A673 (cell line): ENCODE results near the gene ACOT8. TPM values are rescaled to one million over a fixed set of nuclear protein-coding genes. Genes with fewer than 3 reads are reported as not detected.

Experiments
- BruUV-seq: library from RNA; stranded (reverse); fragments of 400-500 nt; replicated peaks from 2 replicates; lab custom pipeline; 2021; lab: Mats Ljungman, UMichigan
- CTCF ChIA-PET: fragments of 300-600 bp; sonication (Branson Sonifier 250); formaldehyde crosslinking; loops from one replicate; lab custom pipeline; 2022; ENCODE audit warnings: antibody characterized with exemption; lab: Charles Lee
- POLR2A ChIA-PET: fragments of 300-600 bp; sonication (Branson Sonifier 250); formaldehyde crosslinking; loops from one replicate; lab custom pipeline; 2022; ENCODE audit warnings: antibody characterized with exemption; ENCODE audit not compliant: low non-redundant PET; lab: Charles Lee
- DNase-seq: peaks from one replicate; pipeline ENCODE4 v3.0.0-alpha.2; 2015; ENCODE audit warnings: low spot score
- H3K27ac ChIP-seq: fragments of 200-600 bp; sonication (generic); 2 replicates; pipeline ENCODE4 v1.5.1; 2016; ENCODE audit warnings: mixed run types, low read depth, mild to moderate bottlenecking, mixed read lengths, antibody characterized with exemption, low read length; ENCODE audit not compliant: poor library complexity, severe bottlenecking
- H3K27me3 ChIP-seq: fragments of 200-600 bp; sonication (generic); replicated peaks from 2 replicates; pipeline ENCODE4 v1.6.1; 2017; ENCODE audit warnings: mixed run types, low read depth, mild to moderate bottlenecking, mixed read lengths, antibody characterized with exemption, low read length; ENCODE audit not compliant: insufficient read depth, poor library complexity
- H3K36me3 ChIP-seq: fragments of 200-600 bp; sonication (generic); 2 replicates; pipeline ENCODE4 v1.6.1; 2016; ENCODE audit warnings: mixed run types, mild to moderate bottlenecking, mixed read lengths, antibody characterized with exemption, low read length; ENCODE audit not compliant: insufficient read depth, poor library complexity, severe bottlenecking
- H3K4me1 ChIP-seq: fragments of 200-600 bp; sonication (generic); 2 replicates; pipeline ENCODE4 v1.6.1; 2017; ENCODE audit warnings: mixed run types, mild to moderate bottlenecking, mixed read lengths, antibody characterized with exemption, low read length; ENCODE audit not compliant: insufficient read depth, poor library complexity, severe bottlenecking
- H3K4me3 ChIP-seq: fragments of 200-600 bp; sonication (generic); 2 replicates; pipeline ENCODE4 v1.5.1; 2016; ENCODE audit warnings: low read depth, mixed run types, mild to moderate bottlenecking, mixed read lengths, low read length; ENCODE audit not compliant: poor library complexity, severe bottlenecking
- H3K9me3 ChIP-seq: fragments of 200-600 bp; sonication (generic); 2 replicates; pipeline ENCODE4 v1.6.1; 2016; ENCODE audit warnings: mixed run types, low read depth, mild to moderate bottlenecking, mixed read lengths, antibody characterized with exemption, low read length; ENCODE audit not compliant: poor library complexity, severe bottlenecking
- CTCF ChIP-seq: fragments of 300-800, 200-600 bp; sonication (generic); conservative IDR thresholded peaks from 2 replicates; pipeline ENCODE4 v1.5.1; 2017; ENCODE audit warnings: low read depth, mild to moderate bottlenecking, antibody characterized with exemption, low read length, moderate library complexity, mixed read lengths
- EZH2 ChIP-seq: fragments of 200-600 bp; sonication (generic); IDR thresholded peaks from 2 replicates; pipeline ENCODE4 v1.6.1; 2017; ENCODE audit warnings: borderline replicate concordance, low read depth, mild to moderate bottlenecking, mixed read lengths, antibody characterized with exemption, low read length; ENCODE audit not compliant: poor library complexity, severe bottlenecking
- intact Hi-C: fragments of 100-400 bp; cut with micrococcal nuclease; formaldehyde crosslinking; loops from one replicate; pipeline ENCODE4 v1.10.0; 2022; ENCODE audit not compliant: unreplicated experiment
- total RNA-seq: library from RNA; stranded (reverse); gene quantifications from 2 replicates; pipeline ENCODE4 v1.2.3, GENCODE V29; 2021

The ACOT8 gene
- total RNA-seq, 1 experiment from 2014 or later = 16.9 TPM

- intact Hi-C loops = no loop called here
- no peak overlapping the region for H3K4me3 ChIP-seq
- POLR2A ChIA-PET = no interaction called here
- BruUV-seq = no TSS peak
- H3K36me3 ChIP-seq = peaks cover 6% of the 10 kb centered on the region
- DNase-seq = no peak
- H3K9me3 ChIP-seq = no peaks in the 10 kb centered on the region
- H3K4me1 ChIP-seq = peaks cover 5% of the 10 kb centered on the region
- TF ChIP-seq CTCF (no peak), EZH2 (no peak)
- CTCF ChIA-PET = no interaction called here
- H3K27me3 ChIP-seq = no peaks in the 10 kb centered on the region
- no peak overlapping the region for H3K27ac ChIP-seq
These were observed 5.7 kb downstream of the ACOT8 start for GRCh38 chr20:45851501-45851900.

- CTCF ChIA-PET = no interaction called here
- DNase-seq = no peak
- intact Hi-C loops = no loop called here
- no peaks in the 10 kb centered on the region for H3K9me3 ChIP-seq
- H3K36me3 ChIP-seq = peaks cover 6% of the 10 kb centered on the region
- BruUV-seq = no TSS peak
- no peaks in the 10 kb centered on the region for H3K27me3 ChIP-seq
- TF ChIP-seq EZH2 (no peak), CTCF (no peak)
- no peak overlapping the region for H3K4me3 ChIP-seq
- POLR2A ChIA-PET = no interaction called here
- H3K27ac ChIP-seq = no peak overlapping the region
- H3K4me1 ChIP-seq = peaks cover under 1% of the 10 kb centered on the region
These were observed 6.3 kb downstream of the ACOT8 start for GRCh38 chr20:45850926-45851325.

- POLR2A ChIA-PET = no interaction called here
- peaks cover 6% of the 10 kb centered on the region for H3K36me3 ChIP-seq
- intact Hi-C loops = no loop called here
- H3K9me3 ChIP-seq = no peaks in the 10 kb centered on the region
- no peaks in the 10 kb centered on the region for H3K27me3 ChIP-seq
- no peak overlapping the region for H3K27ac ChIP-seq
- CTCF ChIA-PET = no interaction called here
- H3K4me3 ChIP-seq = no peak overlapping the region
- no peak for DNase-seq
- H3K4me1 ChIP-seq = no peaks in the 10 kb centered on the region
- no peak for TF ChIP-seq EZH2
- TF ChIP-seq CTCF = no peak
- no TSS peak for BruUV-seq
These were observed 7.0 kb downstream of the ACOT8 start for GRCh38 chr20:45850238-45850637.
